ENCODE measurements around the gene CFAP70. TPM values are rescaled to one million over a fixed set of nuclear protein-coding genes. Genes with fewer than 3 reads are reported as not detected.

The CFAP70 gene
- total RNA-seq, 1 donor: 1.1 TPM

GRCh38 chr10:73226663-73227062 lies 132.0 kb downstream of the CFAP70 start:
- no peak for TF ChIP-seq CTCF (IDR thresholded peaks at IDR 0.05; ENCODE audit: extremely low read depth, low read depth, low read length)
- no peak overlapping the region for H3K4me3 ChIP-seq (ENCODE audit: insufficient read depth, low read length)
- H3K9me3 ChIP-seq (ENCODE audit: low read depth, low read length): no peaks in the 10 kb centered on the region
- H3K79me2 ChIP-seq (ENCODE audit: insufficient read depth, low read length): no peaks in the 10 kb centered on the region
- H3K36me3 ChIP-seq (ENCODE audit: insufficient read depth, low read length): peaks cover 11% of the 10 kb centered on the region
- no peak overlapping the region for H2AFZ ChIP-seq (ENCODE audit: low read length)
- no peaks in the 10 kb centered on the region for H4K20me1 ChIP-seq (ENCODE audit: insufficient read depth, low read length)
- no peaks in the 10 kb centered on the region for H3K27me3 ChIP-seq (ENCODE audit: insufficient read depth, low read length)
- no peak overlapping the region for H3K27ac ChIP-seq (ENCODE audit: low read depth, low read length)
- no peak for DNase-seq (ENCODE audit: insufficient read length, low spot score, missing footprints)
- peaks cover 4% of the 10 kb centered on the region for H3K4me1 ChIP-seq (ENCODE audit: insufficient read depth, low read length)
- H3K4me2 ChIP-seq (ENCODE audit: insufficient read depth, low read length): no peak overlapping the region

GRCh38 chr10:73225518-73225917 lies 133.1 kb downstream of the CFAP70 start:
- Histone ChIP-seq H3K4me1 (ENCODE audit: insufficient read depth, low read length) (peaks cover 4% of the 10 kb centered on the region), H3K4me2 (ENCODE audit: insufficient read depth, low read length) (no peak overlapping the region), H3K27me3 (ENCODE audit: insufficient read depth, low read length) (no peaks in the 10 kb centered on the region), H2AFZ (ENCODE audit: low read length) (no peak overlapping the region), H3K36me3 (ENCODE audit: insufficient read depth, low read length) (peaks cover 5% of the 10 kb centered on the region), H3K79me2 (ENCODE audit: insufficient read depth, low read length) (no peaks in the 10 kb centered on the region), H3K9me3 (ENCODE audit: low read depth, low read length) (no peaks in the 10 kb centered on the region), H3K27ac (ENCODE audit: low read depth, low read length) (no peak overlapping the region), H4K20me1 (ENCODE audit: insufficient read depth, low read length) (no peaks in the 10 kb centered on the region), H3K4me3 (ENCODE audit: insufficient read depth, low read length) (no peak overlapping the region)
- DNase-seq (ENCODE audit: insufficient read length, low spot score, missing footprints): no peak
- TF ChIP-seq CTCF (IDR thresholded peaks at IDR 0.05; ENCODE audit: extremely low read depth, low read depth, low read length): no peak

- H3K27me3 ChIP-seq (ENCODE audit: insufficient read depth, low read length): no peaks in the 10 kb centered on the region
- no peak overlapping the region for H3K27ac ChIP-seq (ENCODE audit: low read depth, low read length)
- H4K20me1 ChIP-seq (ENCODE audit: insufficient read depth, low read length): no peaks in the 10 kb centered on the region
- H3K4me1 ChIP-seq (ENCODE audit: insufficient read depth, low read length): peaks cover 10% of the 10 kb centered on the region
- no peaks in the 10 kb centered on the region for H3K9me3 ChIP-seq (ENCODE audit: low read depth, low read length)
- no peak for TF ChIP-seq CTCF (IDR thresholded peaks at IDR 0.05; ENCODE audit: extremely low read depth, low read depth, low read length)
- no peaks in the 10 kb centered on the region for H3K79me2 ChIP-seq (ENCODE audit: insufficient read depth, low read length)
- H2AFZ ChIP-seq (ENCODE audit: low read length): no peak overlapping the region
- DNase-seq (ENCODE audit: insufficient read length, low spot score, missing footprints): no peak
- H3K36me3 ChIP-seq (ENCODE audit: insufficient read depth, low read length): peaks cover 8% of the 10 kb centered on the region
- H3K4me2 ChIP-seq (ENCODE audit: insufficient read depth, low read length): no peak overlapping the region
- no peak overlapping the region for H3K4me3 ChIP-seq (ENCODE audit: insufficient read depth, low read length)
Measured at GRCh38 chr10:73220989-73221388, 137.7 kb downstream of the CFAP70 start.

- DNase-seq (ENCODE audit: insufficient read length, low spot score, missing footprints): no peak
- Histone ChIP-seq H3K27me3 (ENCODE audit: insufficient read depth, low read length) (no peaks in the 10 kb centered on the region), H3K4me1 (ENCODE audit: insufficient read depth, low read length) (peaks cover 6% of the 10 kb centered on the region), H3K36me3 (ENCODE audit: insufficient read depth, low read length) (peaks cover 8% of the 10 kb centered on the region), H3K4me3 (ENCODE audit: insufficient read depth, low read length) (no peak overlapping the region), H3K9me3 (ENCODE audit: low read depth, low read length) (no peaks in the 10 kb centered on the region), H3K4me2 (ENCODE audit: insufficient read depth, low read length) (no peak overlapping the region), H3K27ac (ENCODE audit: low read depth, low read length) (no peak overlapping the region), H4K20me1 (ENCODE audit: insufficient read depth, low read length) (no peaks in the 10 kb centered on the region), H3K79me2 (ENCODE audit: insufficient read depth, low read length) (no peaks in the 10 kb centered on the region), H2AFZ (ENCODE audit: low read length) (no peak overlapping the region)
- TF ChIP-seq CTCF (IDR thresholded peaks at IDR 0.05; ENCODE audit: extremely low read depth, low read depth, low read length): no peak
Measured at GRCh38 chr10:73219384-73219783, 139.3 kb downstream of the CFAP70 start.
